NCI-H128 (cell line): ENCODE data around the gene RRP15.

Experiments
- DNase-seq: peaks from one replicate; lab custom pipeline; 2025; ENCODE audit not compliant: unreplicated experiment; lab: John Stamatoyannopoulos, UW

RRP15 gene

DNA sequence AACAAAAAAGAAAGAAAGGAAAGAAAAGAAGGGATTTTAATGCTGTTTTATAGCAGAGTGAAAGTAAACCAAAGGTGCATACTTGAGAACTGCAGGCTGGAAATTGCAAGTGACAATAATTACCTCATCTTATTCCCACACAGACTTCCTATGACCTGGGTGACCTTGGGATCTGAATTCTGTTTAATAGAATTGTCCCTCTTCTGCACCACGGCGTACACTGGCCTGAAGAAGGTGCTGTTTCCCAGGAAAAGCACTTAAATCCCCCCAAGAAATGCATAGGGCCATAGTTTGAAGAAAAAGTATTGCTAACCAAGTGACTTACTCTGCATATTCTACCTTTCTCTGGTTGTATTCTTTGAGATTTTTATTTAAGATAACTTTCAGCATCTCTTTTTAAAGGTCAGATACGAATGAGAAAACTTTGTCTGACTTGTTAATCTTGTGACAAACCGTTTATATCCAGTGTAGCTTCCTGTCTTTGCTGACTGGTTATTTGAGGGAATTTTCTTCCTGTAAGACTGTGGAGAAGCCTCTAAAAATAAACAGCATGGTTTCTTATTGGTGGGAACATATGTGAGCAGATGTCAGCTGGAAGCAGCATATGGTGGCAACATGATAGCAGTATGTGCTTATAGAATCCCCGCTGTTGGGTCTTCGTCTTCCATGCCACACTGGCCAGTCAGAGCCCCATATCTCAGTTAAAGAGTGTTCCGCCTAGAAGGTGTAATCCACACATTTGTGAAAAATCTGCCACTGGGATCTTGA is 76.4 kb downstream of the RRP15 start:
- DNase-seq: no peak

DNA sequence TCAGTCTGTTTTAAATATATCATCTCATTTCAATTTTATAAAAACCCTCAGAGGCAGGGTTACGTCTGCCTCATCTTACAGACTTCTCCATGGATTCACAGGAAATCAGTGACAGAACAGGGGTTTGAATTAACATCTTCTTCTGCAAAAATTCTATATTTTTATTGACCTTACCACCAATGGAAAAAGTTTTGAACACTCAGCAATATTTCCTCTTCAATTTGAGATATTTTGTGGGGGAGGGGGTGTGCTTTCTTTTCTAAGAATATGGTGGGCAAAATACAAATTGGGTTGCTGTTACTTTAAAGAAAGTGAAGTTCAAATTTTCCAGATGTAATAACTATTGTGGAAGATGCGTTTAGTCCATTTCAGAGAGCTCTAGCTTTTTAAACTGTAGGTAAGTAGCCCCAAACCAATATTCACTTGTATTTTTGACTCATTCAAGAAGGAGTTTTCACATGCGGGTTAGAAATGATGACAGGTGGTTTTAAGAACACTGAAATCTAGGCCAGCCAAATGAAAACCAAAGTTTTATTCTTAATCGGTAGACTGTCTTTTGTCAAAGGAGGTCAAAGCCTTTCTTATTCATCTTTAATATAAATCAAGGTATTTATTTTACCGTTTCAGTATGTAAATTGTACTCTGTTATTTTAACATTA is 77.5 kb downstream of the RRP15 start:
- no peak for DNase-seq

DNA sequence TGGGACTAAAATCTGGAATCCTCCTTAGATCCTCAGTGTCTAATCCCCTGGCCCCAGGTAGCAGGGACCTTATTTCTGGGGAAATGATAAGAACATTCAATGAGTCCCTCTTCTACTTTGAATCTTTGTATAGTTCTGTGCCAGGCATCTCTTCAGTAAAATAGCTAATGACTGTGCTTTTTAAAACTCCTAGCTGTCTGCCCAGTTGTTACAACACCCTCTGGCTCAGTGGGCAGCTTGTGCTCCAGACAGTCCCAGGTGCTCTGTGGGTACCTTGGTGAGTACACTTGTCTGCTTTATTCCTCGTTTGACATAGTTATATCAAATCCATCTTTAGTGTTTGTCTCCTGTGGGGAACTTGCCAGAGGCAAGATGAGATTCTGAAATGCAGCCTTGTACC is 78.0 kb downstream of the RRP15 start:
- DNase-seq: no peak

DNA sequence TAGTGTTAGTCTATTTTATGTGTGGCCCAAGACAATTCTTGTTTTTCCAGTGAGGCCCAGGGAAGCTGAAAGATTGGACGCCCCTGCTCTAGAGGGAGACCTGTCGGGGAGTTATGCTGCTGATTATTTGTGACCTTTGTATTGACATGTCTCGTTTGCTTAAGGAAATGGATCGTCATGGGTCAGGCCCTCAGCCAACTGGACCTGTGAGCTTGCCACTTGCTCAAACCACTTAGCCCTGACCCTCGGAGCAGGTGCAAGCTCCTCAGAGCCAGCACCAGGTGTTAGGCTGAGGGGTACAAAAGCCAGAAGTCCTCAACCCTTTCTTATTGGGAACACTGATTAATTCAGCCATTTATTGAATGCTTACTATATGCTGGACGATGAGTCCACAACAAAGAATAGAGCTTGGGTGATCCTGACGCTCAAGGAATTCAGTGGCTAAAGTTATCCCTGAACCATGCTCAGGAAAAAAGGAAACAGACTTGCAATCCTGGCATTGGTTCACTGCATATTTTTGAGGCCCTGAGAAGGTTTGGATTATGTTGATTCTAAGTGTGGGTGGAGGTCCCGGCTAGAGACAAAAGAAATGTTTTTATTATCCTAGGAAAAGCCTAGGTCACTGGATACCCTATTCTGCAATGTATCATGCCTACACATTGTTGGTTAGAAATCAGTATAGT is 79.1 kb downstream of the RRP15 start:
- no peak for DNase-seq

DNA sequence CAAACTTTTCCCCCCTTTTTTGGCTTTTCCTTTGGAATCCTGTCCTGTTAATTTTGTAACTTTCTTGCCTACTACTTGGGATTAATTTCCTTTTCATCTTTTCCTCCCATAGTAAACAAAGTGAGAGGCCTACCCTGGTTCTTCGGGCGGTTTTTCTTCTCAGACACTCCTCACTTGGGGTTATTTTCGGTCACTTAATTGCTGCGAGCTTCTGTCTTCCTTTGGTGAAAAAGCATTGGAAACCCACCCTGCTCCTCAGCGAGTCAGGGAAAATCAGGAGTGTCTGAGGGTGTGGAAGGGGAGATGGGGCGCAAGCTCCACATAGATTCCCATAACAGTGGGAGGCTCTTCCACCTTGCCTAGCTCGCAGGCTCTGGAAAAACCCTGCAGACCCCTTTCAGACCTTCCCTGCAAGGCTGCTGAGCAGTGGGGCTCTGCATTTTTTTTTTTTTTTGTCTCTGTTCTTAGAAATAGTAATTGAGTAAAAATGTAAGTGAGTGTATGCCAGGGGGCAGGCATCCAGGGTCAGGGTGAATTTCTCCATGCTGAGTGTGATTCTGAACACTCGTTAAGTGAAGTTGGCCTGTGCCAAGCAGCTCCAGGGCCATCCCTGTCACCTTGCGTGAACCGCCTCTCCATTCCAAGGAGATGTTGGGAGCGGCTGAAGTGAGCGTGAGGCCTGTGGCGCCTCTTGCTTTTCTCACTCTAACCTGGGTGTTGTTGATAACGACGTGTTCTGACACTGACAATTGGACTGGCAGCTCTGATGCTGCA is 80.3 kb downstream of the RRP15 start:
- DNase-seq: no peak

DNA sequence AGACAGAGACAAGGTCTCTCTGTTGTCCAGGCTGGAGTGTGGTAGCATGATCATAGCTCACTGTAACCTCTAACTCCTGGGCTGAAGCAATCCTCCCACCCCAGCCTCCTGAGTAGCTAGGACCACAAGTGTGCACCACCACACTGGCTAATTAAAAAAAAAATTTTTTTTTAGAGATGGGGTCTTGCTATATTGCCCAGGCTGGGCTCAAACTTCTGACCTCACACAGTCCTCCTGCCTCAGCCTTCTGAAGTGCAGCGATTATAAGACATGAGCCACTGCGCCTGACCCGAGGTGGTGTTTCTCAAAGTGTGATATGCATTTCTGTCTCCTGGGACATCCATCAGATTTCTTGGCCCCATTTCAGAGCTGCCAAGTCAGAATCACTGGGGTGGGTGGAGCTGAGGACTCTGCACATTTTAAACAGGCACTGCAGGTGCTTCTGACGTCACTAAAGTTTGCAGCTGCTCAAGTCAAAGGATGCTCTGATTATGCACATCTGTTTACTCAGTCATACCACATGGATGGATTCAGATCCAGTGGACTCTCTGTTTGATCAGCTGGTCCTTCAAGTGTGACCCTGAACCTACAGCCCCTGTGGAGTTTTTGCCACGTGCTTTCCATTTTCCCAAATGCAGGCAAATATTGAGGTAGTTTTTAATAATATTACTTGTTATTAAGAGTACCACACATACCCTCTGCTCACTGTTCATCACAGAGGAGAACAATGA is 81.4 kb downstream of the RRP15 start:
- no peak for DNase-seq

DNA sequence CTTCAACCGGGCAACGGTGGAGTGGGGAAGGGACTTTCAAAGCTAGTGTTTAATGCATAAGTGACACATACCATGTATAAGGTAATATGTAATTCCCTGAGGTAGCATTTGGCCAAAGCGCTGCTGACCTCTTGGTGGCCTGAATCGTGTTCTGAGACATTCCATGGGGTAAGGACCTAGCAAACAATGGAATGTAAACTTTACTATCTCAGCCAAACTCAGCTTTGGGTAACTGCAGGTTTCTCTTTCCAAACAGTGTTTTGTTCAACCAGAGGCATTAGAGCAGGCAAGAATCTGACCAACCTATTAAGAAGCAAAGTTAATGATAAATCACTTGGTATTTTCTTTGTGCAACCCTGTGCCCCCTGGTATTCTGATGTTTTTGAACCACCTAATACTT is 82.0 kb downstream of the RRP15 start:
- DNase-seq: no peak

DNA sequence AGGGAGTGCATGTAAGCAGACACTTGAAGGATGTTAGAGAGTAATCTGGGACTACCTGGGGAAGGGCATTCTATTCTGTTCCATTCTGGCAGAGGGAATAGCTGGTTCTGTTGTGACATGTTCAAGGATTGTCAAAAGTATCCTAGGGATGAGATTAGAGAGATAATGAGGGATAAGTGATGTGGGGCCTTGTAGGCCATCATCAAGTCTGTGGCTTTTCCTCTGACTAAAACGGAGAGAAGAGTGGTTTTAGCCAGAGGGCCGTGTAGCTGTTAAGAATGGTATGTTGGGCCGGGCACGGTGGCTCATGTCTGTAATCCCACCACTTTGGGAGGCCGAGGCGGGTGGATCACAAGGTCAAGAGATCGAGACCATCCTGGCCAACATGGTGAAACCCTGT is 83.6 kb downstream of the RRP15 start:
- DNase-seq: no peak

DNA sequence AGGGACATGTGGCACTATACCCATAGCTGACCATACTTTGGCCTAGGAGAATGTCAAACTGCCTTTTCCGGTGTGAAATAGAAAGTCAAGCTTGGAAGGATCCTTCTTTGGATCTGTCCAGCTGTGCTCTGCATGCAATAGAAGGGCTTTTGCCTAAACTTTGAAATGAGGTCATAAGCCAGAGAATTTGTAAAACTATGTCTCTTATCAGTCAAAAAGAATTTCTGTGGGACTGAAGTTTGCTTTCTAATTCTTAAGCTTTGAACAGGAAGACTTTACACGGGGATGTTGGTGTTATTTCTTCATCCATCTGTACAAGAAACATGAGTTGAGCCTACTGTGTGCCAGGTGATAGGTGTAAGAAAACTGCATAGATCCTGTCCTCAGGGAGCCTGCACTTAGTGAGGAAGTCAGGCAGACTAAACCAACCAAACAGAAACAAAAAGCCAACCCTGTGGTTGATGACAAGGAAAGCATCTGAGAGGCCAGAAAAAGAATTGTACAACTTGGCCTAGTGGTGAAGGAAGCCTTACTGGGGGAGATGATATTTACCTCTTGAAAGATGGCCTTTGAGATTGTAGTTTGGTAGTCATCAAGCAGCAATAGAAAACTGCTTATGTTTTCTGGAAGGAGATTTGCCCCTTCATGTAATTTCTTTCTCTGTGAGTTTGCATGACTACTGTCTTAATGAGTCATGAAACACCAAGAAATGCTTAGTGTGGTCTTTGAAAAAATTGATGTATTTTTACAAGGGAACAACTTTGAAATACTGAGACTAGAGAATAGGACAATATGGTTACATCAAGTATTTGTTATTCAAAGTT is 84.8 kb downstream of the RRP15 start:
- no peak for DNase-seq

DNA sequence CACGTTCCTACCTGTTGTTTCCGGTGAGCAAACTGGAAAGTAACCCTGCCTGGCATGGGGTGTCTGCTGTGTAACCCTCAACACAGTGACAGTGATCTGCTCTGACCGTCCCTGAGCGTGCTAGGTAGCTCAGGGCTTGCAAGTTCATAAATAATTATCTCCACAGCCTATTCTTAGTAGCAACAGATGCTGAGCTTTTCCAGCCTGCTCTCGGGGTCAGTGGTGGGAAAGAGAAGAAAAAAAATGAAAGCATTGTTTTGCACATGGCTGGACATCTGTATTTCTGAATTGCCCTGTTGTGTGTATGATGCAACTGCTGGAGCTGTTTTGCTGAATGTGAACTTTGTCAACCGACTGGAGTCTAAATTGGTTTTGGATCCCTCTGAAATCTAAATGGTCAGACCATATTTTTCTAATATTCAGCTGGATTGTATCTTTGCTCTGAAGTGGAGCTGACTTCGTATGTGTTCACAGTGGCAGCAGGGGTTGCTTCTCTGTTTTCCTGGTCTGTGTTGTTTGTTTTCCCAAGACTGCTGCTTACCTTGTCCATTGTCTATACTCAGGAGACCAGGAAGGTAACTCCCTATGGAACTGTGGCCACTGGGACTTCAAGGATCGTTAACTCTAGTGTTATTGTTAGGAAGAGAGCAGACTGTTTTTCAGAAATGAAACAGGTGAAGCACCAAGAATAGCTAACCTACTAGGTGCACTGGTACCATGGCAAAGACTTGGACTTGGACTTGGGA is 87.0 kb downstream of the RRP15 start:
- no peak for DNase-seq

DNA sequence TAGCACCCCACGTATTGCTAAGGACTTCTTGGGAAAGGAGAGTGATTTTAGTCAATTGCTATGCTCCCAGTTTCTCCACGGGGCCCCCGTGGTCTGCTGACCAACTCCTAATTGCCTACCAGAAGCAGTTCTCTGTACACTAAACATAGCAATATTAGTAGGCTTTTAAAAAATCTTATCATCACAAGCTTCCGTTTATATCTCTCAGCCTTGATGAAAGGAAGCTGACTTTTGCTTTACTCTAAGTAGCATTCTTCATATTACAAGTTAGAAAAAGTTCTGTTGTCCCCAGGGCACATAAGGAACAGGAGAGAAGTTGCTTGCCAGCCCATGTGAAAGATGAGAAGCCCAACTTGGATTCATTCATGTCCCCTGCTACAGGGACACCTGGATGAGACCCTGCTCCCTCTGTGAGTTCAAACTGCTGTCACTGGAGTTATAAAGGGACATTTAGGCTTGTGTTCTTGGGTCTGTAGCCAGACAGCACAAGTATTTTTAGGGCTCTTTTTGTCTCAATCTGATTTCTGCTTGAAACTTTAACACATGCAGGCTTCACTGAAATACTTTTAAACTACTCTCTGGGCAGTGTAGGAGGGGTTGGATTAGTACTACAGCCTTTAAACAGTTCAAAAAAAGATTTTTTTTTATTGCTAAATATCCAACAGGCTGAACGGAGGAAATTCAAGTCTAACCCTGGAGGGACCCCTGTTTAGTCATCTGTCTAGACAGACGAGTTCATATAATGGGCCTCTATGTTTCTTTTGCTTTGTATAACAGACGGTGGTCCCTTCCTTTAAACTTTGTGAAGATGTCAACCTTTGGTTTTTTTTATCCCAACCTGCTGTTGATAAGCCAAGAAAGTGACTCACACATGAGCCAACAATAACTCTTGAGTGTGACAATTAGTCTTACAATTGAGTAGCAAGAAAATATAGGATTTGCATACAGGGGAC is 89.6 kb downstream of the RRP15 start:
- no peak for DNase-seq

DNA sequence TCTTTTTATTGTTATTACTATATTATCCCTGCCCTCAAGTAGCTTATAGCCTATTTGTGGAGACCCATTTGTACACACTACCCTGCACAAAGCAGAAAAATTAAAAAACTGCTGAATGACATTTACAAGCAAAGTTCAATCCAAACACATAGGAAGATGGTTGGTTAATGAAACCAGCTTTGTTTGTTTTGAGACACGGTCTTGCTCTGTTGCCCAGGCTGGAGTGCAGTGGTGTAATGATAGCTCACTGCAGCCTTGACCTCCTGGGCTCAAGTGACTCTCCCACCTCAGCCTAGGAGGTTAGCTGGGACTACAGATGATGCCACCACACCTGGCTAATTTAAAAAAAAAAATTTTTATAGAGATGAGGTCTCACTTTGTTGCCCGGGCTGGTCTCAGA is 91.6 kb downstream of the RRP15 start:
- DNase-seq: no peak

DNA sequence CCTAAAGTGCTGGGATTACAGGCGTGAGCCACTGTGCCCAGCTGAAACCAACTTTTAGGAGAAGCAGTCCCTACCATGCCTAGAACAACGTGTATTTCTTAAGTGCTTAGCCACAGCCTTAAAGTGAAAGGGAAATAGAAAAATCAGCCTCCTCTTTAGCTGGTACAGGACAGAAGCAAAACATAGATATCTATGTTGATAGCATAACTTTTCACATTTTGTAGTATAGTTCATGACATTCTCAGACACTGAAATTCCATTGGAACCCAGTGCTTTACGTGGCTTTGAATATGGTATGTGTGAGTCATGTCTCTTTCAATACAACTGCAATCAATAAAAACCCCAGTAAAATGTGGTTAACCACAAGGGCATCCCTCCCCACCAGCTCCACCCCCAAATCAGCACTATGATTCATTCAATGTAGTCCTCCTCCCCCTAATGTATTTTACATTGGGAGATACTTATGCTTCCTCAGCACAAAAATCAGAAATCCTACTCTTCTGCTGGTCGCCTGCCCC is 92.1 kb downstream of the RRP15 start:
- no peak for DNase-seq

DNA sequence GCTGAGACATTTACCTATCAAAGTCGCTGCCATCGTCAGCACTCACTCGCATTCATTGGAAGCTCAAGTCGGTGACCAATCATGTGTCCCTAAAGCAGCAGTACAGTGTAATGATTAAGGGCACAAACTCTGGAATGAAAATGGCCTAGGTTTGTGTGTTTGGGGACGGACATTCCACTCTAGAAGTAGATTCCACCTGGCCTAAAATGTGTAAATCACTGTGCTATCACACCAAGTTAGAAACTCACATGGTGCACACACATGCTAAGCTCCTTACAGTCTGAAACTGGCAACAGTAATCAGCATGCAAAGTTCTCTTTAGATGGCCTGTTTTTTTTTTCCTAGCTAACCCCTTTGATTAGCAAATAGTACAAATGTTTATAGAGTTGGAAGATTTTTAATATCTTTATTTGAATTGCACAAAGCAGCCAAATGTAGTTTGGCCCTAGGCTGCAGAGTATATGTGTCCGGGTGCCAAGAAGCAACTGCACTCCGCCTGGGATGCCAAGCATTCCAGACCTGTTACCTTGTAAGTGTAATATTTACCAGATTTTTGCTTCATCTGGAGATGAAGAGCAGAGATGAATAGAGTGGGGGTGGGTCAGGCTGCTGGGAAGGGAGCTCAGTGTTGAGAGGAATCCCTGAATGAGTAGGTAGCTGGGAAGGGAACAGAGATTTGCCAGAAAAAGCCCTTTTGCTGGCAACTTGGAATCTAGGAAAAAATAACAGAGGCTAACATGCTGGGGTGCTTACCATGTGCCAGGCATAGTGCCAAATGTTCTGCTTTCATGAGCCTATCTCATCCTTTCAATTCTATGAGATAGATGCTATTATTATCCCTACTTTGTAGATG is 95.3 kb downstream of the RRP15 start:
- no peak for DNase-seq

DNA sequence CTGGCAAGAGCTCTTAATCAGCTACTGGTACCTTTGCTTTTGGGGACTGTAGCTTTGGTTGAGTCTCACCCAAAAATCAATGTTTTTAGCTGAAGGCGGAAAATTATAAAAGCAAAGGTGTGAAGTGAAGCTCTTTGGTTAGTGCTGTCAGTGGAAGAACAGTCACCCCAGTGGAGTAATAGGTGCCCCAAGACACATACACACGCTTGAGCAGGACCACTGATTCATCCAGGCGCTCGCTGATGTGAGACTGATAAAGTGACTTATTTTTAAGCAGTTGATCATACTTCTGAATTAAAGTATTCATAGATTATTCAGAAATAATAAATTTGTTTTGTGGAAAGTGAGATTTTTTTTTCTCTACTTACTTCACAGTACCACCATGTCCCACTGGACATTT is 97.2 kb downstream of the RRP15 start:
- DNase-seq: no peak

DNA sequence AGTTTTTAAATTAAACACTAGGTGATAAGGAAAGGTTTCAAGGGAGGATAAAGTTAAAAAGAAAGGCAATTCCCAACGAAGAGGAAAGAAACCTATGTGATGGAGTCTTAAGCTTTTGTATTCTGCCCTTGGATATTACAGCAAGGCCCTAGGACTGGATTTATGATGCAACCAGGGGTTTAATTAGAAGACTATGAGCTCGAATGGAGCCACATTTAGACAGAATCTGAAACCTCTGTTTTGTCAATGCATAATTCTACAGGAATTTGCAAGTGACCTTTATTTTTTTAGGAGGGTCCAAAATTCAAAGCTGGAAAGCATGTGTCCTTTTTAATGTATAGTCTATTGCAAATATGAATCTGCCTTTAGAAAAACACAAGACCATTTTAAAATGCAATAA is 98.0 kb downstream of the RRP15 start:
- no peak for DNase-seq

DNA sequence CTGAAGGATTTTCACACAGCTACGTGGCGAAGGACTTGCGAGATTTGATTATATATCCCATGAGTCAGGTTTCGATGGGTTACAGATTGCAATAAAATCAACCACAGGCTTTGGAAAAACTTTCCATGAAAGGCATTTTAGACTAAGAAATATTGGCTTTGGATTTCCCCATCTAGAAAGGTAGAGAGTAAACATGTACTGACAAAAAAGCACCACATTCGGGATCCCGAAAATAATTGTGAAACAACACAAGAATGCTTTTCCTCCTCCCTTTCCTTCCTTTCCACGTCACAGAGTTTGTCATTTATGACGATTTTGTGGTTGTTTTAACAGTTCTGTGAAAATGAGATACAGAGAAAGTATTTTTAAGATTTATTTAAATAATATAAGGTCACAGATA is 98.6 kb downstream of the RRP15 start:
- DNase-seq: no peak
